DOHH2 (cell line): ENCODE measurements around the gene C2orf66.
A peak's percentile ranks its signal among the peaks of the same experiment; 100 is the strongest.

ENCODE experiments used
- H3F3A ChIP-seq: fragments of 200-600 bp; sonication (generic), shearing (Covaris generic); 2 replicates; pipeline ENCODE4 v1.6.0; 2016; ENCODE audit warnings: antibody characterized with exemption, mild to moderate bottlenecking; ENCODE audit not compliant: control insufficient read depth, insufficient read depth
- H3K27ac ChIP-seq: fragments of 200-600 bp; sonication (generic); 2 replicates; pipeline ENCODE4 v1.5.1; 2014; ENCODE audit warnings: low read depth, mild to moderate bottlenecking, low read length, moderate library complexity
- H3K27me3 ChIP-seq: fragments of 200-600 bp; sonication (generic); 2 replicates; pipeline ENCODE4 v1.6.1; 2014; ENCODE audit warnings: mild to moderate bottlenecking, low read length, mixed read lengths; ENCODE audit not compliant: control insufficient read depth
- H3K36me3 ChIP-seq: fragments of 200-600 bp; sonication (generic); 2 replicates; pipeline ENCODE4 v1.6.1; 2014; ENCODE audit warnings: mild to moderate bottlenecking, low read length, moderate library complexity, mixed read lengths; ENCODE audit not compliant: control insufficient read depth
- H3K4me1 ChIP-seq: fragments of 200-600 bp; sonication (generic); 2 replicates; pipeline ENCODE4 v1.6.1; 2014; ENCODE audit warnings: mild to moderate bottlenecking, low read length, mixed read lengths; ENCODE audit not compliant: control insufficient read depth
- H3K4me2 ChIP-seq: fragments of 200-600 bp; sonication (generic); 2 replicates; pipeline ENCODE4 v1.6.0; 2014; ENCODE audit warnings: mild to moderate bottlenecking, low read length, moderate library complexity
- H3K4me3 ChIP-seq: fragments of 200-600 bp; sonication (generic); 2 replicates; pipeline ENCODE4 v1.5.1; 2014; ENCODE audit warnings: mild to moderate bottlenecking, low read length, mixed read lengths
- H3K79me2 ChIP-seq: fragments of 200-600 bp; sonication (generic); 2 replicates; pipeline ENCODE4 v1.6.1; 2014; ENCODE audit warnings: mild to moderate bottlenecking, low read length, mixed read lengths; ENCODE audit not compliant: control insufficient read depth
- H3K9me2 ChIP-seq: fragments of 200-600 bp; sonication (generic); replicated peaks from 2 replicates; pipeline ENCODE4 v1.6.1; 2014; ENCODE audit warnings: mild to moderate bottlenecking, low read length, mixed read lengths; ENCODE audit not compliant: control insufficient read depth
- H3K9me3 ChIP-seq: fragments of 200-600 bp; sonication (generic); 2 replicates; pipeline ENCODE4 v1.6.1; 2014; ENCODE audit warnings: antibody characterized with exemption, low read length, mixed read lengths; ENCODE audit not compliant: control insufficient read depth, insufficient read depth
- H4K20me1 ChIP-seq: fragments of 200-600 bp; sonication (generic); 2 replicates; pipeline ENCODE4 v1.6.0; 2014; ENCODE audit warnings: low read depth, mild to moderate bottlenecking, antibody characterized with exemption, low read length, moderate library complexity; ENCODE audit not compliant: control insufficient read depth, insufficient read depth
- CTCF ChIP-seq: fragments of 200-600 bp; sonication (generic); IDR thresholded peaks from one replicate; pipeline ENCODE4 v1.5.1; 2014; ENCODE audit warnings: antibody characterized with exemption, mild to moderate bottlenecking, low read depth, low read length; ENCODE audit not compliant: poor library complexity, severe bottlenecking
- EZH2phosphoT487 ChIP-seq: fragments of 200-600 bp; sonication (generic); IDR thresholded peaks from 2 replicates; pipeline ENCODE4 v1.6.1; 2017; ENCODE audit warnings: borderline replicate concordance, mild to moderate bottlenecking, antibody characterized with exemption, low read length, moderate library complexity, mixed read lengths

Gene C2orf66

GRCh38 chr2:196759378-196759706 is 49.8 kb downstream of the C2orf66 start:
- H4K20me1 ChIP-seq = no peaks in the 10 kb centered on the region
- H3K79me2 ChIP-seq = no peaks in the 10 kb centered on the region
- TF ChIP-seq EZH2phosphoT487 (no peak), CTCF (no peak)
- H3K4me3 ChIP-seq = no peak overlapping the region
- no peaks in the 10 kb centered on the region for H3F3A ChIP-seq
- no peak overlapping the region for H3K4me2 ChIP-seq
- H3K4me1 ChIP-seq = no peaks in the 10 kb centered on the region
- H3K27me3 ChIP-seq = no peaks in the 10 kb centered on the region
- no peak overlapping the region for H3K27ac ChIP-seq
- no peaks in the 10 kb centered on the region for H3K9me3 ChIP-seq
- peaks cover 18% of the 10 kb centered on the region for H3K36me3 ChIP-seq
- H3K9me2 ChIP-seq = no peaks in the 10 kb centered on the region

- Histone ChIP-seq H3K4me3 (no peak overlapping the region), H3K36me3 (peaks cover 12% of the 10 kb centered on the region), H4K20me1 (no peaks in the 10 kb centered on the region), H3F3A (no peaks in the 10 kb centered on the region), H3K9me3 (no peaks in the 10 kb centered on the region), H3K9me2 (no peaks in the 10 kb centered on the region), H3K27ac (no peak overlapping the region), H3K27me3 (no peaks in the 10 kb centered on the region), H3K4me1 (no peaks in the 10 kb centered on the region), H3K4me2 (no peak overlapping the region), H3K79me2 (no peaks in the 10 kb centered on the region)
- TF ChIP-seq CTCF (peak; percentile 48), EZH2phosphoT487 (no peak)
Observed at GRCh38 chr2:196758474-196759377, 50.4 kb downstream of the C2orf66 start.
